Ammon's horn (tissue), 1 donor: ENCODE results near the gene MAP2K4.
"Not testable (repeated sequence)": the region's sequence is repeated elsewhere in the genome, so short reads cannot be mapped to it uniquely, and the experiment has no call there.

Experiments used
- DNase-seq: peaks from one replicate; pipeline ENCODE4 v3.0.0-alpha.2; 2016; ENCODE audit warnings: low spot score

MAP2K4 gene

GRCh38 chr17:12162187-12162586, 141.5 kb downstream of the MAP2K4 start:
- not testable (repeated sequence) for DNase-seq

- no peak for DNase-seq
Observed at GRCh38 chr17:12164085-12164484, 143.4 kb downstream of the MAP2K4 start.

GRCh38 chr17:12178644-12179330, 158.1 kb downstream of the MAP2K4 start:
- no peak for DNase-seq

DNA sequence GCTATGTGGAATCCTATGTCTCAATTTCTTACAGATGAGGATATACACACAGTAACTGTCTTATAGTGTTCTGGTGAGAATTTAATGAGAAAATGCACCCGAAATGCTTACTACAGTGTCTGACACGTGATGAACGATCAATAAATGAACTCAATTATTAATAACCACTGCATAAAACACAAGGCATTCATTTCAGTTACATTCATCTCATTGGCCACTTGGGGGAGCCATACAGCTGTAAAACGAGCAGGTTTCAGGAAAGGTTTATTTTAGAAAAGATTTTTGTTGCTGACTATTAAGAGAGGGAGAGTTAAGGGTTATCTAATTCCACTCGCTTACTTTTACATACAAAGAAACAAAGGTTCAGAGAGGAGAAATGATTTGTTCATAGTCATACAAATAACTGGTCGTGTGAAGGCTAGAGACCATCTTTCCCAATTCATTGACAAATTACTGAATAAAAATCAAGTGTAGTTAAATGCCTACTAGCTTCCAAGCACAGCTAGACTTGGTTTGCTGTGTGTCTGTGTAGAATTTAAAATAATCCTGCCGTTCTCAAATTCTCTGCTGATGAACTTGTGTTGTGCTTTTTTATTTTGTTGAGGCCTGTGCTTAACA, 160.1 kb downstream of the MAP2K4 start:
- DNase-seq = peak; percentile 68

- DNase-seq = no peak
Observed at GRCh38 chr17:12187658-12188057, 167.0 kb downstream of the MAP2K4 start.

GRCh38 chr17:12193144-12193735, 172.6 kb downstream of the MAP2K4 start:
- no peak for DNase-seq
